HEK293 (cell line): ENCODE results near the gene ZNF831.

ENCODE experiments used
- CTCF ChIA-PET: fragments of 350-600 bp; formaldehyde crosslinking; extraction: SDS; loops from one replicate; lab custom pipeline; 2021; ENCODE audit warnings: antibody characterized with exemption; lab: Yijun Ruan, JAX
- POLR2A ChIA-PET: fragments of 300-600 bp; formaldehyde crosslinking; extraction: SDS; loops from one replicate; lab custom pipeline; 2020; ENCODE audit warnings: antibody characterized with exemption, inconsistent platforms; lab: Yijun Ruan, JAX
- H3K27ac ChIP-seq: fragments of 200-500 bp; sonication (Bioruptor generic); 2 replicates; pipeline ENCODE4 v1.5.1; 2014; ENCODE audit warnings: low read depth, low read length, control low read depth, inconsistent platforms; ENCODE audit errors: extremely low read depth
- H3K36me3 ChIP-seq, 2 experiments: fragments of 200-500 bp in 1 of 2; sonication (Bioruptor generic) in 1 of 2; 1 replicate in 1 of 2; 2 replicates in 1 of 2; pipeline ENCODE4 v1.5.1; 2014 to 2017; ENCODE audit warnings: inconsistent platforms in 2 of 2, low read length in 2 of 2; ENCODE audit not compliant: control insufficient read depth in 2 of 2, insufficient read depth in 1 of 2
- H3K4me1 ChIP-seq: fragments of 200-500 bp; sonication (Bioruptor generic); 2 replicates; pipeline ENCODE4 v1.5.1; 2014; ENCODE audit warnings: mild to moderate bottlenecking, low read length, inconsistent platforms; ENCODE audit not compliant: control insufficient read depth, insufficient read depth
- H3K4me3 ChIP-seq: 2 replicates; pipeline ENCODE4 v1.5.1; 2011; ENCODE audit warnings: low read depth, mild to moderate bottlenecking, control low read depth, low read length, moderate library complexity
- H3K9me3 ChIP-seq: fragments of 200-500 bp; sonication (Bioruptor generic); 2 replicates; pipeline ENCODE4 v1.5.1; 2014; ENCODE audit warnings: low read depth, low read length, inconsistent platforms; ENCODE audit not compliant: control insufficient read depth, insufficient read depth
- HOXD13 ChIP-seq: sonication (generic); formaldehyde crosslinking; IDR thresholded peaks from 2 replicates; pipeline ENCODE4 v1.8.0; 2022; ENCODE audit warnings: missing genetic modification reagents, borderline replicate concordance
- PRDM1 ChIP-seq: fragments of 450-650 bp; formaldehyde crosslinking; IDR thresholded peaks from 2 replicates; pipeline ENCODE4; 2016; ENCODE audit warnings: missing biosample characterization, missing genetic modification characterization
- RBAK ChIP-seq: fragments of 450-650 bp; formaldehyde crosslinking; IDR thresholded peaks from 2 replicates; pipeline ENCODE4 v1.5.1; 2016; ENCODE audit warnings: missing biosample characterization, missing genetic modification characterization
- SP2 ChIP-seq: fragments of 450-650 bp; formaldehyde crosslinking; IDR thresholded peaks from 2 replicates; pipeline ENCODE4 v1.5.1; 2016; ENCODE audit warnings: missing biosample characterization, missing genetic modification characterization
- TCF7L2 ChIP-seq: IDR thresholded peaks from 2 replicates; pipeline ENCODE4 v1.6.1; 2011; ENCODE audit warnings: low read depth, mild to moderate bottlenecking, inconsistent platforms, low read length, moderate library complexity, borderline replicate concordance
- ZFP37 ChIP-seq: fragments of 450-650 bp; formaldehyde crosslinking; IDR thresholded peaks from 2 replicates; pipeline ENCODE4 v1.5.1; 2016; ENCODE audit warnings: missing biosample characterization, missing genetic modification characterization
- ZNF133 ChIP-seq: fragments of 450-650 bp; formaldehyde crosslinking; IDR thresholded peaks from 2 replicates; pipeline ENCODE4 v1.5.1; 2016; ENCODE audit warnings: missing biosample characterization, missing genetic modification characterization
- ZNF169 ChIP-seq: fragments of 450-650 bp; formaldehyde crosslinking; IDR thresholded peaks from 2 replicates; pipeline ENCODE4 v1.5.1; 2016; ENCODE audit warnings: missing biosample characterization, missing genetic modification characterization
- ZNF26 ChIP-seq: fragments of 450-650 bp; formaldehyde crosslinking; IDR thresholded peaks from 2 replicates; pipeline ENCODE4 v1.5.1; 2016; ENCODE audit warnings: missing biosample characterization, missing genetic modification characterization
- ZNF274 ChIP-seq, 2 experiments: fragments of 200-500 bp in 1 of 2; fragments of 450-650 bp in 1 of 2; sonication (Bioruptor generic) in 1 of 2; formaldehyde crosslinking in 1 of 2; IDR thresholded peaks; 2 replicates each; pipeline versions ENCODE4 v1.5.1 to v1.6.1; 2014 to 2016; ENCODE audit warnings: borderline replicate concordance in 1 of 2, inconsistent platforms in 1 of 2, low read length in 1 of 2, missing biosample characterization in 1 of 2, missing genetic modification characterization in 1 of 2
- ZNF324 ChIP-seq: fragments of 450-650 bp; formaldehyde crosslinking; IDR thresholded peaks from 2 replicates; pipeline ENCODE4 v1.5.1; 2016; ENCODE audit warnings: missing biosample characterization, missing genetic modification characterization
- ZNF341 ChIP-seq: fragments of 450-650 bp; formaldehyde crosslinking; IDR thresholded peaks from 2 replicates; pipeline ENCODE4; 2016; ENCODE audit warnings: low read depth, missing biosample characterization, missing genetic modification characterization
- ZNF350 ChIP-seq: fragments of 450-650 bp; formaldehyde crosslinking; IDR thresholded peaks from 2 replicates; pipeline ENCODE4 v1.5.0; 2017; ENCODE audit warnings: missing biosample characterization, mild to moderate bottlenecking, missing genetic modification characterization
- ZNF501 ChIP-seq: fragments of 450-650 bp; formaldehyde crosslinking; IDR thresholded peaks from 2 replicates; pipeline ENCODE4 v1.5.1; 2016; ENCODE audit warnings: missing biosample characterization, missing genetic modification characterization
- ZNF530 ChIP-seq: fragments of 450-650 bp; formaldehyde crosslinking; IDR thresholded peaks from 2 replicates; pipeline ENCODE4 v1.5.1; 2016; ENCODE audit warnings: low read depth, missing biosample characterization, missing genetic modification characterization
- ZNF549 ChIP-seq: fragments of 450-650 bp; IDR thresholded peaks from 2 replicates; pipeline ENCODE4 v1.5.1; 2018; ENCODE audit warnings: missing biosample characterization, missing genetic modification characterization, mild to moderate bottlenecking, inconsistent platforms, moderate library complexity
- ZNF600 ChIP-seq: fragments of 450-650 bp; formaldehyde crosslinking; IDR thresholded peaks from 2 replicates; pipeline ENCODE4 v1.5.1; 2016; ENCODE audit warnings: missing biosample characterization, missing genetic modification characterization
- ZNF610 ChIP-seq: fragments of 450-650 bp; formaldehyde crosslinking; IDR thresholded peaks from 2 replicates; pipeline ENCODE4 v1.5.1; 2016; ENCODE audit warnings: missing biosample characterization, missing genetic modification characterization, borderline replicate concordance
- ZNF76 ChIP-seq: fragments of 450-650 bp; formaldehyde crosslinking; IDR thresholded peaks from 2 replicates; pipeline ENCODE4; 2016; ENCODE audit warnings: low read depth, missing biosample characterization, missing genetic modification characterization, borderline replicate concordance
- ZXDB ChIP-seq: fragments of 450-650 bp; formaldehyde crosslinking; IDR thresholded peaks from 2 replicates; pipeline ENCODE4 v1.5.1; 2016; ENCODE audit warnings: missing biosample characterization, missing genetic modification characterization
- TF ChIP-seq, protein P1 (sequence below): fragments of 450-650 bp; formaldehyde crosslinking; conservative IDR thresholded peaks from 2 replicates; pipeline ENCODE4 v1.5.1; 2016; ENCODE audit warnings: low read depth, missing biosample characterization, missing genetic modification characterization
- TF ChIP-seq, protein P2 (sequence below): fragments of 450-650 bp; formaldehyde crosslinking; IDR thresholded peaks from 2 replicates; pipeline ENCODE4 v1.5.1; 2017; ENCODE audit warnings: missing biosample characterization, missing genetic modification characterization
- TF ChIP-seq, protein P3 (sequence below): fragments of 450-650 bp; formaldehyde crosslinking; IDR thresholded peaks from 2 replicates; pipeline ENCODE4 v1.5.1; 2016; ENCODE audit warnings: missing biosample characterization, missing genetic modification characterization
- TF ChIP-seq, protein P4 (sequence below): fragments of 450-650 bp; IDR thresholded peaks from 2 replicates; pipeline ENCODE4 v1.5.1; 2018; ENCODE audit warnings: missing biosample characterization, mild to moderate bottlenecking, missing genetic modification characterization

The ZNF831 gene

DNA sequence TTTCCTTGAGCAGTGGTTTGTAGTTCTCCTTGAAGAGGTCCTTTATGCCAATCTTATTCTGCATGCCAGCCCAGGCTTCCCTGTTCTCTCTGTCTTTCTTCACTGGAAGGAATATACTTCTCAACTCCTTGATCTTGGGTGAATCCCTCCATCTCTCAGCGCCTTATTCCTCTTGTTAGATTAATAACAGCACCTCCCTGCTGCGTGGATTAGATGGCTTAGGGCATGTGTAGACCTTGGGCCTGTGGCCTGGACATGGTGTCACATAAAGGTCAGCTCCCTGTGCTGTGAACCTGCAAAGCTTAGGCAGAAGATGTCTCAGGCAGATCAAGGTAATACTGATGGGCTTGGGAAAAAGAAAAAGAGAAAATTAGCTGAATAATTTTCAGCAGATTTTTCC is 18.3 kb downstream of the ZNF831 start (continued):
- TF ChIP-seq, protein P1, sequence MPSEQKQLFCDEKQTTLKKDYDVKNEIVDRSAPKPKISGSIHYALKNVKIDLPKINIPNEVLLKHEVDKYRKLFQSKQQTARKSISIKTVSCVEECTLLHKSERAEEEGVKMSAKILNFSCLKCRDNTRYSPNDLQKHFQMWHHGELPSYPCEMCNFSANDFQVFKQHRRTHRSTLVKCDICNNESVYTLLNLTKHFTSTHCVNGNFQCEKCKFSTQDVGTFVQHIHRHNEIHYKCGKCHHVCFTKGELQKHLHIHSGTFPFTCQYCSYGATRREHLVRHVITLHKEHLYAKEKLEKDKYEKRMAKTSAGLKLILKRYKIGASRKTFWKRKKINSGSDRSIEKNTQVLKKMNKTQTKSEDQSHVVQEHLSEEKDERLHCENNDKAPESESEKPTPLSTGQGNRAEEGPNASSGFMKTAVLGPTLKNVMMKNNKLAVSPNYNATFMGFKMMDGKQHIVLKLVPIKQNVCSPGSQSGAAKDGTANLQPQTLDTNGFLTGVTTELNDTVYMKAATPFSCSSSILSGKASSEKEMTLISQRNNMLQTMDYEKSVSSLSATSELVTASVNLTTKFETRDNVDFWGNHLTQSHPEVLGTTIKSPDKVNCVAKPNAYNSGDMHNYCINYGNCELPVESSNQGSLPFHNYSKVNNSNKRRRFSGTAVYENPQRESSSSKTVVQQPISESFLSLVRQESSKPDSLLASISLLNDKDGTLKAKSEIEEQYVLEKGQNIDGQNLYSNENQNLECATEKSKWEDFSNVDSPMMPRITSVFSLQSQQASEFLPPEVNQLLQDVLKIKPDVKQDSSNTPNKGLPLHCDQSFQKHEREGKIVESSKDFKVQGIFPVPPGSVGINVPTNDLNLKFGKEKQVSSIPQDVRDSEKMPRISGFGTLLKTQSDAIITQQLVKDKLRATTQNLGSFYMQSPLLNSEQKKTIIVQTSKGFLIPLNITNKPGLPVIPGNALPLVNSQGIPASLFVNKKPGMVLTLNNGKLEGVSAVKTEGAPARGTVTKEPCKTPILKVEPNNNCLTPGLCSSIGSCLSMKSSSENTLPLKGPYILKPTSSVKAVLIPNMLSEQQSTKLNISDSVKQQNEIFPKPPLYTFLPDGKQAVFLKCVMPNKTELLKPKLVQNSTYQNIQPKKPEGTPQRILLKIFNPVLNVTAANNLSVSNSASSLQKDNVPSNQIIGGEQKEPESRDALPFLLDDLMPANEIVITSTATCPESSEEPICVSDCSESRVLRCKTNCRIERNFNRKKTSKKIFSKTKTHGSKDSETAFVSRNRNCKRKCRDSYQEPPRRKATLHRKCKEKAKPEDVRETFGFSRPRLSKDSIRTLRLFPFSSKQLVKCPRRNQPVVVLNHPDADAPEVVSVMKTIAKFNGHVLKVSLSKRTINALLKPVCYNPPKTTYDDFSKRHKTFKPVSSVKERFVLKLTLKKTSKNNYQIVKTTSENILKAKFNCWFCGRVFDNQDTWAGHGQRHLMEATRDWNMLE (tag by site-specific recombination): no peak
- TF ChIP-seq PRDM1 (tag by site-specific recombination) (no peak), ZNF549 (tag by site-specific recombination) (no peak), RBAK (tag by site-specific recombination) (no peak), ZNF169 (no peak)

DNA sequence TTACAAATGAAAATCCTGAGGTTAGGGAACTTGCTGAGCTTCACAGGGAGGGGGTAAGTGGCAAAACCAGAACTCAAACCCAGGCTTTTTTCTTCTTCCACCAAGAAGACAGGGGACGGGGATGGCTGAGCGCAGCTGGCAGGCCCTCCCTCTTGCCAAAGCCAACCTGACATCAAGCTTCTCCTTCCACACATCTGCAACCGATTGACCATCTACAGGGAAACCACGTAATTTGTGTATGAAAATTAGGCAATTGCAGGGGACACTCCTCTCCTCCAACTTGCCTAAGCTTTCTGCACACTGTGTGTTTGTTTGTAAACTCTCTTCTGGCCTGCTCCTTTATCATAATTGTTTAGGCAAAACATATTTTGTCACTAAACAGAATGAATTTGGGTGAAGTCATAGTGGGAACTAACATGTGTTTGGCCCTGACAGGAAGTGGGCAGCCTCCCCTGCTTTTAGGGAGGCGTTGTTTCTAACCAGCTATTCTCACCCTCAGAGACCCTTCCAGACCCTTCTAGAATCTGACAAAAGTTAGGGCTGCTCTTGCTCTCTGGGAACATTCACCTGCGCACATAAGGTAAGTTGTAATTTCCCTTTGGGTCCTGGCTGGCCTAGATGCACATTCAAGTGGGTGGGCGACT is 18.9 kb downstream of the ZNF831 start:
- H3K4me1 ChIP-seq: no peaks in the 10 kb centered on the region
- TF ChIP-seq TCF7L2 (no peak), HOXD13 (CRISPR knock-in tag) (no peak), ZNF133 (tag by site-specific recombination) (no peak), ZNF76 (no peak), ZNF26 (tag by site-specific recombination) (no peak), ZNF530 (tag by site-specific recombination) (no peak), SP2 (tag by site-specific recombination) (no peak), ZNF600 (tag by site-specific recombination) (no peak), ZNF341 (no peak), ZNF610 (tag by site-specific recombination) (no peak), ZXDB (no peak), ZNF501 (tag by site-specific recombination) (no peak), ZNF324 (no peak), ZNF350 (tag by site-specific recombination) (no peak), ZNF549 (tag by site-specific recombination) (no peak), ZNF274 (IDR thresholded peaks at IDR 0.05; ENCODE audit: low read length) (no peak), ZNF274 (tag by site-specific recombination; IDR thresholded peaks at IDR 0.05; ENCODE audit: borderline replicate concordance) (no peak), ZFP37 (tag by site-specific recombination) (no peak)
- TF ChIP-seq, protein P2, sequence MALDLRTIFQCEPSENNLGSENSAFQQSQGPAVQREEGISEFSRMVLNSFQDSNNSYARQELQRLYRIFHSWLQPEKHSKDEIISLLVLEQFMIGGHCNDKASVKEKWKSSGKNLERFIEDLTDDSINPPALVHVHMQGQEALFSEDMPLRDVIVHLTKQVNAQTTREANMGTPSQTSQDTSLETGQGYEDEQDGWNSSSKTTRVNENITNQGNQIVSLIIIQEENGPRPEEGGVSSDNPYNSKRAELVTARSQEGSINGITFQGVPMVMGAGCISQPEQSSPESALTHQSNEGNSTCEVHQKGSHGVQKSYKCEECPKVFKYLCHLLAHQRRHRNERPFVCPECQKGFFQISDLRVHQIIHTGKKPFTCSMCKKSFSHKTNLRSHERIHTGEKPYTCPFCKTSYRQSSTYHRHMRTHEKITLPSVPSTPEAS (tag by site-specific recombination): no peak
- TF ChIP-seq, protein P3, sequence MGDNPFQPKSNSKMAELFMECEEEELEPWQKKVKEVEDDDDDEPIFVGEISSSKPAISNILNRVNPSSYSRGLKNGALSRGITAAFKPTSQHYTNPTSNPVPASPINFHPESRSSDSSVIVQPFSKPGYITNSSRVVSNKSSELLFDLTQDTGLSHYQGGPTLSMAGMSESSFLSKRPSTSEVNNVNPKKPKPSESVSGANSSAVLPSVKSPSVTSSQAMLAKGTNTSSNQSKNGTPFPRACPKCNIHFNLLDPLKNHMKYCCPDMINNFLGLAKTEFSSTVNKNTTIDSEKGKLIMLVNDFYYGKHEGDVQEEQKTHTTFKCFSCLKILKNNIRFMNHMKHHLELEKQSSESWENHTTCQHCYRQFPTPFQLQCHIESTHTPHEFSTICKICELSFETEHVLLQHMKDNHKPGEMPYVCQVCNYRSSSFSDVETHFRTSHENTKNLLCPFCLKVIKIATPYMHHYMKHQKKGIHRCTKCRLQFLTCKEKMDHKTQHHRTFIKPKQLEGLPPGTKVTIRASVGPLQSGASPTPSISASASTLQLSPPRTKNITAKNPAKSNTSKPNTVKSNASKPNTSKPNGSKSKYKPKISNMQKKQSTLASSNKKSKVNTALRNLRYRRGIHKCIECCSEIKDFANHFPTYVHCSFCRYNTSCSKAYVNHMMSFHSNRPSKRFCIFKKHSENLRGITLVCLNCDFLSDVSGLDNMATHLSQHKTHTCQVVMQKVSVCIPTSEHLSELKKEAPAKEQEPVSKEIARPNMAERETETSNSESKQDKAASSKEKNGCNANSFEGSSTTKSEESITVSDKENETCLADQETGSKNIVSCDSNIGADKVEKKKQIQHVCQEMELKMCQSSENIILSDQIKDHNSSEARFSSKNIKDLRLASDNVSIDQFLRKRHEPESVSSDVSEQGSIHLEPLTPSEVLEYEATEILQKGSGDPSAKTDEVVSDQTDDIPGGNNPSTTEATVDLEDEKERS: no peak
- TF ChIP-seq, protein P4, sequence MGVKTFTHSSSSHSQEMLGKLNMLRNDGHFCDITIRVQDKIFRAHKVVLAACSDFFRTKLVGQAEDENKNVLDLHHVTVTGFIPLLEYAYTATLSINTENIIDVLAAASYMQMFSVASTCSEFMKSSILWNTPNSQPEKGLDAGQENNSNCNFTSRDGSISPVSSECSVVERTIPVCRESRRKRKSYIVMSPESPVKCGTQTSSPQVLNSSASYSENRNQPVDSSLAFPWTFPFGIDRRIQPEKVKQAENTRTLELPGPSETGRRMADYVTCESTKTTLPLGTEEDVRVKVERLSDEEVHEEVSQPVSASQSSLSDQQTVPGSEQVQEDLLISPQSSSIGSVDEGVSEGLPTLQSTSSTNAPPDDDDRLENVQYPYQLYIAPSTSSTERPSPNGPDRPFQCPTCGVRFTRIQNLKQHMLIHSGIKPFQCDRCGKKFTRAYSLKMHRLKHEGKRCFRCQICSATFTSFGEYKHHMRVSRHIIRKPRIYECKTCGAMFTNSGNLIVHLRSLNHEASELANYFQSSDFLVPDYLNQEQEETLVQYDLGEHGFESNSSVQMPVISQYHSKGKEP: no peak
- TF ChIP-seq, all 188 proteins: peak for 0
- H3K9me3 ChIP-seq: no peaks in the 10 kb centered on the region
- no peak overlapping the region for H3K4me3 ChIP-seq
- POLR2A ChIA-PET: no interaction called here
- CTCF ChIA-PET: interaction anchor here (0.7 kb wide), 1 partner anchor 97 kb away, joined by 4 read pairs; no protein-coding TSS in a partner anchor
- no peak overlapping the region for H3K27ac ChIP-seq
- no peaks in the 10 kb centered on the region for H3K36me3 ChIP-seq
